Hematopoietic multipotent progenitor cell treated with erythropoietin and hydrocortisone succinate and interleukin-3 and kit ligand, for 15 days (in vitro differentiated cells): ENCODE measurements around the gene SNRNP48.

Source experiments
- DNase-seq: peaks from one replicate; pipeline ENCODE4 v3.0.0-alpha.2; 2015; ENCODE audit warnings: low spot score

The SNRNP48 gene

GRCh38 chr6:7559196-7559595, 30.8 kb upstream of the SNRNP48 start:
- no peak for DNase-seq

- DNase-seq, result no peak
Measured at GRCh38 chr6:7559651-7560385, 30.2 kb upstream of the SNRNP48 start.

GRCh38 chr6:7561153-7561964, 28.6 kb upstream of the SNRNP48 start:
- DNase-seq, result no peak

GRCh38 chr6:7562769-7563168, 27.2 kb upstream of the SNRNP48 start:
- no peak for DNase-seq

- DNase-seq, result no peak
Measured at GRCh38 chr6:7566107-7566506, 23.9 kb upstream of the SNRNP48 start.

- DNase-seq, result no peak
Measured at GRCh38 chr6:7566617-7567173, 23.3 kb upstream of the SNRNP48 start.

- DNase-seq, result no peak
Measured at GRCh38 chr6:7568021-7568420, 22.0 kb upstream of the SNRNP48 start.

GRCh38 chr6:7569082-7569481, 20.9 kb upstream of the SNRNP48 start:
- no peak for DNase-seq

GRCh38 chr6:7572213-7572943, 17.6 kb upstream of the SNRNP48 start:
- no peak for DNase-seq

GRCh38 chr6:7574500-7574899, 15.5 kb upstream of the SNRNP48 start:
- DNase-seq, result no peak

- DNase-seq, result no peak
Measured at GRCh38 chr6:7578516-7578915, 11.5 kb upstream of the SNRNP48 start.

GRCh38 chr6:7578931-7579330, 11.1 kb upstream of the SNRNP48 start:
- no peak for DNase-seq

GRCh38 chr6:7579851-7580250, 10.1 kb upstream of the SNRNP48 start:
- DNase-seq, result peak; percentile 59

GRCh38 chr6:7580537-7580926, 9.5 kb upstream of the SNRNP48 start:
- DNase-seq, result no peak

- no peak for DNase-seq
Measured at GRCh38 chr6:7580927-7581618, 8.9 kb upstream of the SNRNP48 start.

- no peak for DNase-seq
Measured at GRCh38 chr6:7585287-7585930, 4.6 kb upstream of the SNRNP48 start.

- DNase-seq, result no peak
Measured at GRCh38 chr6:7587631-7588100, 2.3 kb upstream of the SNRNP48 start.

GRCh38 chr6:7588506-7588905, 1.5 kb upstream of the SNRNP48 start:
- DNase-seq, result no peak

GRCh38 chr6:7589221-7589620, 777 bp upstream of the SNRNP48 start:
- no peak for DNase-seq

GRCh38 chr6:7590918-7591302, 912 bp downstream of the SNRNP48 start:
- DNase-seq, result peak; percentile 24

- DNase-seq, result no peak
Measured at GRCh38 chr6:7591770-7592169, 1.8 kb downstream of the SNRNP48 start.
